NCI-H82 treated with DMSO at 0.1 percent for 48 hours (cell line): ENCODE data around the gene NVL.
"Not testable (repeated sequence)": the region's sequence is repeated elsewhere in the genome, so short reads cannot be mapped to it uniquely, and the experiment has no call there.

Experiments
- DNase-seq: peaks from one replicate; lab custom pipeline; 2025; ENCODE audit not compliant: unreplicated experiment; lab: John Stamatoyannopoulos, UW

Gene NVL

DNA sequence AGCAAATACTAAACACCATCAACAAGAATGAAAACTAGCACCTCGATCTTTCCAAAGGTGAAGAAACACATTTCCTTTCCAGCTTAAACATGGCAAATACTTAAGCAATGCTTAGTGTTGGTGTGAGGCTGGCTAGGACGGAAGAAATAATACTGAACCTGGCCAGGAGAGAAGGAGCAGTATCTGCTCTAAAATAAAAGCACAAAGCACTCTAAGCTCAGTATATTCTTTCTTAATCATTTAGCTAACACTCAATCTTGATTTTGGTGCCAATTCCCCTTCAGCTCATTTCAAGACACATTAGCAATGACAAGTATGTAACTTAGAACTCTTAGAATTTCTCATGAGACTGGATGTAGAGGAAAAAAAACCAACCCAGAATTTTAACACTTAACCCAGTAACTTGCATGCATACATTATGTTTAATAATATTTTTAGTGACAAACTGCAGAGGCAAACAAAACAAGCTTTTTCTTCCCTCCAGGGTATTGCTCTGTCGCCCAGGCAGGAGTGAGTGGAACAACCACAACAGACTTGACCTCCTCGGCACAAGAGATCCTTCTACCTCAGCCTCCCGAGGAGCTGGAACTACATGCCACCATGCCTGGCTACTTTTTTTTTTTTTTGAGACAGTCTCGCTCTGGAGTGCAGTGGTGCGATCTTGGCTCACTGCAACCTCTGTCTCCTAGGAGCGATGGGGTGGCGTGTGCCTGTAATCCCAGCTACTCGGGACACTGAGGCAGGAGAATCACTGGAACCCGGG, 92.7 kb downstream of the NVL start:
- DNase-seq: no peak

DNA sequence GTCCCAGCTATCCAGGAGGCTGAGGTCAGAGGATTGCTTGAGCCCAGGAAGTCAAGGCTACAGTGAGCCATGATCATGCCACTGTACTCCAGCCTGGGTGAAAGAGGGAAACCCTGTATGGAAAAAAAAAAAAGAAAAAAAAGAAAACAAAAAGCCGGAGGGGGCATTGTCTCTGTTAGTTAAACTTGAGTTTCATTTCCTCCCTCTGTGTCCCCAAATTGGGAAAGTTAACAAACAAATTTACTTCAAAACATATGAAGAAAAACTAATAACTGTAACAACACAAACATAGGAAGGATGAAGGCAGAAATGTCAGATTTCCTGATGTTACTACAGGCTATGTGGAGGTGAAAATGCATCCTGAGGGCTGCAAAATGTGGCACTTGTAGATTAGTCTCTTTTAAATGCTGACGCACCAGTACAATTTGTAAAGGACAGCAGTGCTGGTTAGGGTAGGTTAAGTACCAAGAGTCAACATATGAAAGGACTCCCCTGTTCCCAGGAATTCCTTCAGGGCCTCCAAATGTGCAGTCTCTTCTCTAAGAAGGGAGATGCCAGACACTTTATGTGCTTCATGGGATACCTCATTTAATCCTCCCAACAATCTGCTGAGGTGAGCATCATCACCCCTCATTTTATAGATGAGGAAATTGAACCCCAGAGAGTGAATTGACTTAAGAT, 94.0 kb downstream of the NVL start:
- DNase-seq: no peak

- no peak for DNase-seq
These were observed 96.0 kb downstream of the NVL start for GRCh38 chr1:224234017-224234416.

GRCh38 chr1:224226849-224227502, 103.0 kb downstream of the NVL start:
- DNase-seq: no peak

GRCh38 chr1:224223819-224224714, 105.9 kb downstream of the NVL start:
- DNase-seq: no peak

DNA sequence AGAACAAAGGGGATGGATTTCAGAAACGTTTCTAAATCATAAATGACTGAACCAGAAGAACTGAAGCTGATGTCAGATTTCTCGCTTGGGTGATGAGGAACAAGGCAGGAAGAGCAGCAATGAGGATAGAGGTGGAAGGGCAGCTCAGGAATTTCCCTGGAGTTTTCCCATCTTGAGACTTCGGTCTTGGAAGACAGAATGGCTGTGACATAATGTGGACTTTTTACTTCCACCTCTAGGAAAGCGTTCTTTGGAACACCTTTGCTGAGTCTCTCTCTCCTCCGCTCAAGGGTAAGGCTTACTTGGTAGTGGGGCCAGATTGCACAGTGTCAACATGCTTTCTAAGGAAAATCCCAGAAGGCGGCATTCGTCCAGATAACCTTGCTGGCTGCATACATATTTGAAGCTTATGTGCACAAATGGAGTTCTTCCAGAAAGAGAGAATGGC, 110.3 kb downstream of the NVL start:
- DNase-seq: no peak

DNA sequence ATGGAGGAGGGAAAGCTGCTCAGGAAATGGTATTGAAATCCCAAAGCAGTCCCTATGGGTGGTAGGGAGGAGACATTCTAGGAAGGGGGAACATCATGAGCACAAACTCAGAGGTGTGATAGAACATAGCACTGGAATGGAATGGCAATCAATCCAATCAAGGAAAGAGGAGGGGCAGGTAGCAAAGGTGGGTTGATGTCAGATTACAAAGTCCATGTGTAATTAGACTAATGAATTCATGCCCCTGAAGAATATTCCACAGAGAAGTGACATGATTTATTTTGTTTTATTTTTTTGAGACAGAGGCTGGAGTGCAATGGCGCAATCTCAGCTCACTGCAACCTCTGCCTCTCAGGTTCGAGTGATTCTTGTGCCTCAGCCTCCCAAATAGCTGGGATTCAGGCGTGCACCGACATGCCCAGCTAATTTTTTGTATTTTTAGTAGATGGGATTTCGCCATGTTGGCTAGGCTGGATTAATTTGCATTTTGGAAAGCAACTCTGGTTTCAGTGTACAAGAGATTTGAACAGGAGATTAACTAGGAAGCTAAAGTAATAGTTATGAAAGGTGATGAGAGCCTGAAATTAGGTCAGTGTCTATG, 110.9 kb downstream of the NVL start:
- DNase-seq: no peak

- no peak for DNase-seq
These were observed 112.0 kb downstream of the NVL start for GRCh38 chr1:224217655-224218623.

GRCh38 chr1:224216382-224216781, 113.6 kb downstream of the NVL start:
- no peak for DNase-seq

GRCh38 chr1:224213438-224214119, 116.4 kb downstream of the NVL start:
- DNase-seq: no peak

GRCh38 chr1:224212618-224213061, 117.3 kb downstream of the NVL start:
- no peak for DNase-seq

DNA sequence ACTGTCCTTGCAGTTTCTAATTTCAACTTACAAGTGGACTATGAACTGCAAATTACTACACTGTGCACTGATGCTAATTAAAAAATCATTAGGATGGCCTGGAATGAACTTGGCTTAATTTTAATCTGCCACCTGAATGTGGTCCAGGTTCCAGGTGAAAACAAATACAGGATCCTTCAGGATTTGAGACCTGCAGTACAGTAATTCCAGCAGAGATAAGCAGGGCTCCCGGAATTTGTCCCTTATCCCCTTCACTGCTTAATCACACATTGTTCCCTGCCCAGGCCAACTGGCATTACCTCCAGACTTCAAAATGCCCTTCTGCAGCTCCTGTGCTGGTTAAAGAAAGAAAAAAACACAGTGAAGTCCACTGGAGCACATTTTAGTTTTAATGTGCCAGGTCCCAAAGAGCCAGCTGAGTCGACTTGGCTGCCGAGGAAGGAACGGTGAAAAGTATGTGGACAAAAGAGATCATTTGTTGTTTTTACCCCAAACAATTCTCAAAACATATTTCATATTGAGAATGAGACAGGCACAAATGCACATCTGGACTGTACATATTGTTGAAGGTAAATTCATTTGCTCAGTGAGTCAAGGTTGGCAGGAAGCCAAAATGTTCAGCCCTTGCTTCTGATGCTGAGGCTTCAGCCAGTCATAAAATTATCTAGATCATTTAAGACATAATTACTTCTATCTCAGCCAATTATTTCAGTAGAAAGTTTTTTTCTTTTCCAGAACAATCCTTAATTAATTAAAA, 118.6 kb downstream of the NVL start:
- DNase-seq: peak; percentile 77

DNA sequence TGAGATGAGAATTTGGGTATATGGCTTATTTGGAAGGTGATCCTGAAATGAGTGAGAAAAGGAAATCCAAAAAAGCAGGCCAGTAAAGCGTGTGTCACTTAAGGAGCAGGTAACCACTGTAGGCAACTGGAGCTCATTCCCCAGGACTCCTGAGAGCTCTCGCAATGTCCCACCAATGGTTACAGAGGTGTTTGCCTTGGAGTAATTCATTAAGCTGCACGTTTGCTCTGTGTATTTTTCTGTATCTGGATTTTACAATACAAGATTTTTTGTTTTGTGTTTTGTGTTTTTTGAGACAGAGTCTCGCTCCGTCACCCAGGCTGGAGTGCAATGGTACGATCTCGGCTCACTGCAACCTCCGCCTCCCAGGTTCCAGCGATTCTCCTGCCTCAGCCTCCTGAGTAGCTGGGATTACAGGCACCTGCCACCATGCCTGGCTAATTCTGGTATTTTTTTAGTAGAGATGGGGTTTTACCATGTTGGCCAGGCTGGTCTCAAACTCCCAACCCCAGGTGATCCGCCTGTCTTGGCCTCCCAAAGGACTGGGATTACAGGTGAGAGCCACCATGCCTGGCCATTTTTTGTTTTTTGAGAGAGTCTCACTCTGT, 123.9 kb downstream of the NVL start:
- DNase-seq: not testable (repeated sequence)

DNA sequence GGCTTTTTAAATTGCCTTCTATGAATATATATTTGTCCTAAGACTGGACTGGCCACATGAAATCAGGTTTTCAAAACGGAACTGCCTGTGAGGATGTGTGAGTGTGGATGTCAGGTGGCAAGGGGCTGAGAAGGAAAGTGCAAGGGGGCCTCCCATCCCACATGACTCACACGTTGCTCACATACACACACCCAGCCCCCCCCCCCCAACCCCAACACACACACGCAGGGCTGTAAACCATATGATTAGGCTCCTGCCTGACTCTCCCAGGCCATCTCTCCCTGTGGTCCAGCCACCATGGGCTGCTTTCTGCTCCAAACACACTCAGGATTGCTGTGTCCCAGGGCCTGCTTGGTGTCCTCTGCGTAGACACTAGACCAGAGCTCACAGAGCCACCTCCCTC, 124.5 kb downstream of the NVL start:
- no peak for DNase-seq

GRCh38 chr1:224203243-224204016, 126.5 kb downstream of the NVL start:
- no peak for DNase-seq

GRCh38 chr1:224201853-224202252, 128.1 kb downstream of the NVL start:
- DNase-seq: no peak

- DNase-seq: no peak
These were observed 128.6 kb downstream of the NVL start for GRCh38 chr1:224201383-224201782.
